Mesenchymal stem cell (in vitro differentiated cells and primary cell): ENCODE data around the gene TMEM14A.

Experiments
- DNase-seq: peaks from one replicate; pipeline ENCODE4 v3.0.0-alpha.2; 2013
- H2AFZ ChIP-seq: one replicate; pipeline ENCODE4 v1.6.1; 2013; ENCODE audit warnings: low read depth, mild to moderate bottlenecking, control low read depth, inconsistent platforms, low read length, moderate library complexity
- H2AK5ac ChIP-seq: 2 replicates; pipeline ENCODE4 v1.6.1; 2013; ENCODE audit warnings: low read length, moderate library complexity, mild to moderate bottlenecking, inconsistent platforms; ENCODE audit not compliant: severe bottlenecking
- H2BK120ac ChIP-seq: one replicate; pipeline ENCODE4 v1.6.1; 2013; ENCODE audit warnings: low read depth, mild to moderate bottlenecking, inconsistent platforms, low read length, moderate library complexity
- H2BK12ac ChIP-seq, 2 experiments: one replicate each; pipeline ENCODE4 v1.6.1; 2013; ENCODE audit warnings: inconsistent platforms in 2 of 2, low read length in 2 of 2, mild to moderate bottlenecking in 2 of 2, moderate library complexity in 2 of 2, control low read depth in 1 of 2
- H2BK15ac ChIP-seq: one replicate; pipeline ENCODE4 v1.6.1; 2013; ENCODE audit warnings: mild to moderate bottlenecking, low read depth, inconsistent platforms; ENCODE audit not compliant: poor library complexity, severe bottlenecking
- H2BK5ac ChIP-seq: 2 replicates; pipeline ENCODE4 v1.6.1; 2013; ENCODE audit warnings: low read depth, mild to moderate bottlenecking, low read length, control low read depth, inconsistent platforms; ENCODE audit not compliant: poor library complexity, severe bottlenecking
- H3K14ac ChIP-seq, 2 experiments: one replicate each; pipeline ENCODE4 v1.6.1; 2013; ENCODE audit warnings: inconsistent platforms in 2 of 2, low read length in 2 of 2, control low read depth in 1 of 2, mild to moderate bottlenecking in 1 of 2, moderate library complexity in 1 of 2
- H3K18ac ChIP-seq, 2 experiments: one replicate each; pipeline ENCODE4 v1.6.1; 2013; ENCODE audit warnings: inconsistent platforms in 2 of 2, low read length in 2 of 2, control low read depth in 1 of 2, low read depth in 1 of 2, mild to moderate bottlenecking in 1 of 2
- H3K23ac ChIP-seq, 2 experiments: one replicate each; pipeline ENCODE4 v1.6.1; 2013; ENCODE audit warnings: inconsistent platforms in 2 of 2, low read length in 2 of 2, mild to moderate bottlenecking in 2 of 2, moderate library complexity in 2 of 2, control low read depth in 1 of 2
- H3K27ac ChIP-seq: 2 replicates; pipeline ENCODE4 v1.5.1; 2013; ENCODE audit warnings: mild to moderate bottlenecking, moderate library complexity, low read length, control low read depth, inconsistent platforms; ENCODE audit not compliant: poor library complexity, severe bottlenecking
- H3K27me3 ChIP-seq, 2 experiments: 2 replicates each; pipeline versions ENCODE4 v1.6.1 to v1.7.0; 2013; ENCODE audit warnings: low read length in 2 of 2, mild to moderate bottlenecking in 2 of 2, moderate library complexity in 2 of 2, control low read depth in 1 of 2, inconsistent platforms in 1 of 2; ENCODE audit not compliant: control insufficient read depth in 1 of 2, insufficient read depth in 1 of 2
- H3K36me3 ChIP-seq, 2 experiments: 2 replicates each; pipeline versions ENCODE4 v1.6.1 to v1.7.0; 2013; ENCODE audit warnings: low read length in 2 of 2, control low read depth in 1 of 2, inconsistent platforms in 1 of 2, low read depth in 1 of 2, mild to moderate bottlenecking in 1 of 2; ENCODE audit not compliant: insufficient read depth in 2 of 2, control insufficient read depth in 1 of 2
- H3K4ac ChIP-seq, 2 experiments: one replicate each; pipeline ENCODE4 v1.6.1; 2013; ENCODE audit warnings: inconsistent platforms in 2 of 2, low read length in 2 of 2, mild to moderate bottlenecking in 2 of 2, moderate library complexity in 2 of 2, control low read depth in 1 of 2, low read depth in 1 of 2
- H3K4me1 ChIP-seq: 2 replicates; pipeline ENCODE4 v1.6.1; 2013; ENCODE audit warnings: low read depth, low read length, control low read depth; ENCODE audit not compliant: control insufficient read depth, insufficient read depth
- H3K4me2 ChIP-seq: 2 replicates; pipeline ENCODE4 v1.6.1; 2013; ENCODE audit warnings: low read length, mild to moderate bottlenecking, inconsistent platforms; ENCODE audit not compliant: poor library complexity, severe bottlenecking
- H3K4me3 ChIP-seq, 2 experiments: 2 replicates each; pipeline versions ENCODE4 v1.5.1 to v1.7.0; 2013; ENCODE audit warnings: low read length in 2 of 2, mild to moderate bottlenecking in 2 of 2, control low read depth in 1 of 2, low read depth in 1 of 2; ENCODE audit not compliant: insufficient read depth in 1 of 2
- H3K79me1 ChIP-seq: replicated peaks from 2 replicates; pipeline ENCODE4 v1.6.1; 2013; ENCODE audit warnings: mild to moderate bottlenecking, control low read depth, low read length, inconsistent platforms; ENCODE audit not compliant: poor library complexity, severe bottlenecking
- H3K9ac ChIP-seq: 2 replicates; pipeline ENCODE4 v1.7.0; 2013; ENCODE audit warnings: mild to moderate bottlenecking, low read length, moderate library complexity
- H3K9me3 ChIP-seq: 2 replicates; pipeline ENCODE4 v1.7.0; 2013; ENCODE audit warnings: mild to moderate bottlenecking, low read length; ENCODE audit not compliant: control insufficient read depth
- H4K8ac ChIP-seq: one replicate; pipeline ENCODE4 v1.6.1; 2013; ENCODE audit warnings: inconsistent platforms, mild to moderate bottlenecking, low read length, moderate library complexity
- H4K91ac ChIP-seq: one replicate; pipeline ENCODE4 v1.6.1; 2013; ENCODE audit warnings: mild to moderate bottlenecking, low read length, inconsistent platforms
- WGBS: methylation state at CpG from one replicate; pipeline ENCODE4 v1.1.7; 2013; ENCODE audit warnings: mixed read lengths; 5-methylcytosine and 5-hydroxymethylcytosine counted together

Gene TMEM14A

DNA sequence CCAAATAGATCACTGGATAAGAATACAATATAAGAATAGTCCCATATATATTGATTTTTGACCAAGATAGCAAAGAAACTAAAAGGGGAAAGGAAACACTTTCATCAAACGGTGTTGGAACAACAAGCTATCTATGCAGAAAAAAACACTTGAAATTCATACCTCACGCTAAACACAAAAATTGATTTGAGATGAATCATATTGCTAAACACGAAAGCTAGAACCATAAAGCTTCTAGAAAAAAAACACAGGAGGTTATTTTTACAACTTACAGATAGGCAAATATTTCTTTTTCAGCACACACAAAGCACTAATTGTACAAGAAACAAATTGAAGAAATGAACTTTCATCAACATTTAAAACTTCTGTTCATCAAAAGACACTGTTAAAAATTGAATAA is 36.7 kb upstream of the TMEM14A start:
- Histone ChIP-seq H2AFZ (no peak overlapping the region), H2BK120ac (no peak overlapping the region), H3K4me1 (peaks cover 1% of the 10 kb centered on the region), H2AK5ac (no peak overlapping the region), H3K4me2 (no peak overlapping the region), H3K9me3 (no peaks in the 10 kb centered on the region), H4K8ac (no peak overlapping the region), H3K27ac (no peak overlapping the region), H3K4me3 (no peak overlapping the region), H2BK12ac (no peak overlapping the region), H4K91ac (no peak overlapping the region), H3K27me3 (no peaks in the 10 kb centered on the region), H3K14ac (no peak overlapping the region), H3K79me1 (no peaks in the 10 kb centered on the region), H3K36me3 (no peaks in the 10 kb centered on the region), H3K23ac (no peak overlapping the region), H2BK15ac (no peak overlapping the region), H2BK5ac (no peak overlapping the region), H3K18ac (no peak overlapping the region), H3K4ac (no peak overlapping the region), H3K9ac (no peak overlapping the region)
- no peak for DNase-seq
- WGBS: 6% methylated on average over 2 of the region's 3 CpGs

- peaks cover 1% of the 10 kb centered on the region for H3K4me1 ChIP-seq
- H3K9me3 ChIP-seq: no peaks in the 10 kb centered on the region
- no peak overlapping the region for H3K23ac ChIP-seq
- H3K36me3 ChIP-seq: no peaks in the 10 kb centered on the region
- no peak overlapping the region for H2BK15ac ChIP-seq
- peak overlapping the region; percentile 97 for H4K8ac ChIP-seq
- H3K79me1 ChIP-seq: no peaks in the 10 kb centered on the region
- peak overlapping the region; percentile 32 for H3K27ac ChIP-seq
- WGBS: 59% methylated on average over 5 of the region's 5 CpGs
- peak overlapping the region in 1 of 2 experiments; percentile 19 for H3K4ac ChIP-seq
- peak overlapping the region; percentile 80 for H4K91ac ChIP-seq
- peak overlapping the region; percentile 83 to 93 for H2BK12ac ChIP-seq
- no peak overlapping the region for H2AK5ac ChIP-seq
- H2BK5ac ChIP-seq: no peak overlapping the region
- H2BK120ac ChIP-seq: peak overlapping the region; percentile 73
- H3K18ac ChIP-seq: peak overlapping the region in 1 of 2 experiments; percentile 75
- H3K27me3 ChIP-seq: no peaks in the 10 kb centered on the region
- no peak overlapping the region for H3K9ac ChIP-seq
- H2AFZ ChIP-seq: peak overlapping the region; percentile 91
- no peak overlapping the region for H3K14ac ChIP-seq
- H3K4me2 ChIP-seq: no peak overlapping the region
- DNase-seq: peak; percentile 50
- no peak overlapping the region for H3K4me3 ChIP-seq
Observed at GRCh38 chr6:52635049-52635577, 35.8 kb upstream of the TMEM14A start.

- Histone ChIP-seq H3K18ac (no peak overlapping the region), H3K4me3 (no peak overlapping the region), H2AK5ac (no peak overlapping the region), H3K36me3 (no peaks in the 10 kb centered on the region), H3K27ac (no peak overlapping the region), H3K9me3 (no peaks in the 10 kb centered on the region), H3K23ac (no peak overlapping the region), H3K14ac (no peak overlapping the region), H3K79me1 (no peaks in the 10 kb centered on the region), H2BK12ac (no peak overlapping the region), H2AFZ (no peak overlapping the region), H3K4ac (no peak overlapping the region), H2BK120ac (peak overlapping the region; percentile 34), H4K8ac (no peak overlapping the region), H2BK15ac (no peak overlapping the region), H3K27me3 (no peaks in the 10 kb centered on the region), H3K4me2 (no peak overlapping the region), H2BK5ac (no peak overlapping the region), H3K4me1 (peaks cover 1% of the 10 kb centered on the region), H4K91ac (no peak overlapping the region), H3K9ac (no peak overlapping the region)
- DNase-seq: no peak
- WGBS: 88% methylated on average over 1 of the region's 2 CpGs
Observed at GRCh38 chr6:52636830-52637229, 34.1 kb upstream of the TMEM14A start.

GRCh38 chr6:52639493-52639892 is 31.4 kb upstream of the TMEM14A start:
- no peak overlapping the region for H3K4me2 ChIP-seq
- H3K27ac ChIP-seq: no peak overlapping the region
- H3K4me1 ChIP-seq: peaks cover 1% of the 10 kb centered on the region
- no peak overlapping the region for H3K4me3 ChIP-seq
- no peak overlapping the region for H2AK5ac ChIP-seq
- 79% methylated on average over 2 of the region's 2 CpGs for WGBS
- no peak overlapping the region for H2BK5ac ChIP-seq
- no peaks in the 10 kb centered on the region for H3K36me3 ChIP-seq
- DNase-seq: no peak
- H2BK120ac ChIP-seq: no peak overlapping the region
- H4K91ac ChIP-seq: no peak overlapping the region
- peak overlapping the region in 1 of 2 experiments; percentile 49 for H2BK12ac ChIP-seq
- H3K4ac ChIP-seq: no peak overlapping the region
- H3K9ac ChIP-seq: no peak overlapping the region
- no peak overlapping the region for H3K23ac ChIP-seq
- no peak overlapping the region for H2AFZ ChIP-seq
- no peaks in the 10 kb centered on the region for H3K9me3 ChIP-seq
- H4K8ac ChIP-seq: no peak overlapping the region
- no peak overlapping the region for H2BK15ac ChIP-seq
- no peak overlapping the region for H3K14ac ChIP-seq
- H3K27me3 ChIP-seq: no peaks in the 10 kb centered on the region
- H3K79me1 ChIP-seq: no peaks in the 10 kb centered on the region
- H3K18ac ChIP-seq: no peak overlapping the region
